Measurements from ENCODE around the gene CACNG4.

GRCh38 chr17:66975188-66975587 is 10.7 kb downstream of the CACNG4 start:
- TF ChIP-seq CTCF (IDR thresholded peaks at IDR 0.05) (no peak), POLR2A (IDR thresholded peaks at IDR 0.05; ENCODE audit: low read length) (no peak), GATA3 (IDR thresholded peaks at IDR 0.05; ENCODE audit: borderline replicate concordance) (no peak), REST (IDR thresholded peaks at IDR 0.05) (no peak), RARB (CRISPR knock-in tag; IDR thresholded peaks at IDR 0.05) (no peak), MAZ (IDR thresholded peaks at IDR 0.05; ENCODE audit: borderline replicate concordance, low read depth, low read length) (no peak)

Measured in A549 (cell line).